IMR-90 (cell line): Measurements from ENCODE around the gene VMAC. TPM values are rescaled to one million over a fixed set of nuclear protein-coding genes. Genes with fewer than 3 reads are reported as not detected.

ENCODE experiments used
- ATAC-seq: fragments of 200-7000 bp; cut with Tn5 transposase; 2 replicates; pipeline ENCODE4 v1.9.1; 2020; ENCODE audit warnings: low read depth, mild to moderate bottlenecking, moderate library complexity
- BruUV-seq: library from RNA; stranded (reverse); fragments of 400-500 nt; replicated peaks from 2 replicates; lab custom pipeline; 2021; lab: Mats Ljungman, UMichigan
- CTCF ChIA-PET: fragments of 300-600 bp; formaldehyde crosslinking; extraction: SDS; loops from one replicate; lab custom pipeline; 2021; ENCODE audit warnings: antibody characterized with exemption; lab: Yijun Ruan, JAX
- POLR2A ChIA-PET: fragments of 300-600 bp; sonication (Branson Sonifier 250); formaldehyde crosslinking; loops from one replicate; lab custom pipeline; 2022; ENCODE audit warnings: antibody characterized with exemption; ENCODE audit not compliant: unreplicated experiment; lab: Charles Lee
- DNase-seq: peaks from one replicate; pipeline ENCODE4 v3.0.0; 2013
- H2AFZ ChIP-seq: replicated peaks from 2 replicates; pipeline ENCODE3; 2013; ENCODE audit warnings: low read length, mild to moderate bottlenecking; ENCODE audit not compliant: poor library complexity
- H2AK5ac ChIP-seq: 2 replicates; pipeline ENCODE4 v1.6.1; 2013; ENCODE audit warnings: low read depth, low read length, inconsistent platforms
- H2AK9ac ChIP-seq: replicated peaks from 2 replicates; pipeline ENCODE3; 2013; ENCODE audit warnings: mild to moderate bottlenecking, low read depth, low read length, moderate library complexity; ENCODE audit not compliant: poor library complexity
- H2BK120ac ChIP-seq: 2 replicates; pipeline ENCODE4 v1.6.1; 2013; ENCODE audit warnings: low read depth, low read length, inconsistent platforms
- H2BK15ac ChIP-seq: 3 replicates; pipeline ENCODE4 v1.6.1; 2013; ENCODE audit warnings: low read depth, low read length, inconsistent platforms
- H2BK20ac ChIP-seq: 2 replicates; pipeline ENCODE4 v1.6.1; 2013; ENCODE audit warnings: low read depth, mild to moderate bottlenecking, inconsistent platforms, low read length, moderate library complexity
- H2BK5ac ChIP-seq: 2 replicates; pipeline ENCODE4 v1.6.1; 2013; ENCODE audit warnings: mild to moderate bottlenecking, low read depth, low read length, inconsistent platforms; ENCODE audit not compliant: poor library complexity, severe bottlenecking
- H3K14ac ChIP-seq: replicated peaks from 2 replicates; pipeline ENCODE4 v1.6.1; 2013; ENCODE audit warnings: low read depth, low read length, inconsistent platforms
- H3K18ac ChIP-seq: 2 replicates; pipeline ENCODE4 v1.6.1; 2013; ENCODE audit warnings: low read depth, low read length, control low read depth
- H3K23ac ChIP-seq: 2 replicates; pipeline ENCODE4 v1.6.1; 2013; ENCODE audit warnings: low read depth, low read length, inconsistent platforms
- H3K27ac ChIP-seq: 2 replicates; pipeline ENCODE4 v1.5.1; 2013; ENCODE audit warnings: mild to moderate bottlenecking, control low read depth, low read length; ENCODE audit not compliant: insufficient read depth
- H3K27me3 ChIP-seq: 2 replicates; pipeline ENCODE4 v1.6.1; 2013; ENCODE audit warnings: low read length; ENCODE audit not compliant: control insufficient read depth, insufficient read depth
- H3K36me3 ChIP-seq: 2 replicates; pipeline ENCODE4 v1.6.1; 2013; ENCODE audit warnings: low read length, mixed read lengths; ENCODE audit not compliant: control insufficient read depth, insufficient read depth
- H3K4ac ChIP-seq: 2 replicates; pipeline ENCODE4 v1.6.1; 2013; ENCODE audit warnings: low read depth, low read length, inconsistent platforms
- H3K4me1 ChIP-seq: 2 replicates; pipeline ENCODE4 v1.6.1; 2013; ENCODE audit warnings: low read length, mixed read lengths; ENCODE audit not compliant: control insufficient read depth, insufficient read depth
- H3K4me2 ChIP-seq: 2 replicates; pipeline ENCODE4 v1.6.1; 2013; ENCODE audit warnings: low read depth, mild to moderate bottlenecking, control low read depth, low read length, moderate library complexity
- H3K4me3 ChIP-seq: 2 replicates; pipeline ENCODE4 v1.5.1; 2013; ENCODE audit warnings: low read depth, mild to moderate bottlenecking, control low read depth, low read length, moderate library complexity; ENCODE audit not compliant: insufficient read depth
- H3K56ac ChIP-seq: 2 replicates; pipeline ENCODE4 v1.6.1; 2013; ENCODE audit warnings: low read length, inconsistent platforms; ENCODE audit not compliant: insufficient read depth; ENCODE audit errors: extremely low read depth
- H3K79me1 ChIP-seq, 2 experiments: 2 replicates each; pipeline ENCODE4 v1.6.1; 2013; ENCODE audit warnings: low read length in 2 of 2, inconsistent platforms in 1 of 2, low read depth in 1 of 2
- H3K9ac ChIP-seq: 2 replicates; pipeline ENCODE4 v1.6.1; 2013; ENCODE audit warnings: low read depth, low read length, control low read depth
- H3K9me1 ChIP-seq: 2 replicates; pipeline ENCODE4 v1.6.1; 2013; ENCODE audit warnings: low read length, inconsistent platforms; ENCODE audit not compliant: insufficient read depth
- H3K9me3 ChIP-seq: 2 replicates; pipeline ENCODE4 v1.6.1; 2013; ENCODE audit warnings: low read length; ENCODE audit not compliant: control insufficient read depth, insufficient read depth
- H4K20me1 ChIP-seq: 2 replicates; pipeline ENCODE4 v1.6.1; 2013; ENCODE audit warnings: low read length, inconsistent platforms; ENCODE audit not compliant: insufficient read depth
- H4K5ac ChIP-seq: 2 replicates; pipeline ENCODE4 v1.6.1; 2013; ENCODE audit warnings: mild to moderate bottlenecking, low read depth, low read length, control low read depth
- H4K8ac ChIP-seq, 2 experiments: 2 replicates each; pipeline ENCODE4 v1.6.1; 2013; ENCODE audit warnings: low read depth in 2 of 2, low read length in 2 of 2, control low read depth in 1 of 2, inconsistent platforms in 1 of 2
- H4K91ac ChIP-seq: 2 replicates; pipeline ENCODE4 v1.6.1; 2013; ENCODE audit warnings: low read depth, low read length, inconsistent platforms; ENCODE audit not compliant: insufficient read depth
- BHLHE40 ChIP-seq: fragments of 150-350 bp; IDR thresholded peaks from 2 replicates; pipeline ENCODE4 v1.6.1; 2016; ENCODE audit warnings: mild to moderate bottlenecking, low read depth, low read length
- CEBPB ChIP-seq: IDR thresholded peaks from 2 replicates; pipeline ENCODE4 v1.6.1; 2012; ENCODE audit warnings: low read depth, low read length, improper control_type of control experiment
- CHD1 ChIP-seq: IDR thresholded peaks from 2 replicates; pipeline ENCODE4 v1.6.1; 2012; ENCODE audit warnings: low read depth, low read length, improper control_type of control experiment
- CTCF ChIP-seq: conservative IDR thresholded peaks from 2 replicates; pipeline ENCODE4 v1.5.1; 2012; ENCODE audit warnings: mild to moderate bottlenecking, low read depth, low read length, improper control_type of control experiment
- ELK1 ChIP-seq: fragments of 150-350 bp; IDR thresholded peaks from 2 replicates; pipeline ENCODE4 v1.6.1; 2016; ENCODE audit warnings: low read depth, mild to moderate bottlenecking, low read length, moderate library complexity, borderline replicate concordance
- FOS ChIP-seq: fragments of 150-350 bp; IDR thresholded peaks from 2 replicates; pipeline ENCODE4 v1.6.1; 2016; ENCODE audit warnings: low read depth, low read length
- MAFK ChIP-seq: IDR thresholded peaks from 2 replicates; pipeline ENCODE4 v1.6.1; 2012; ENCODE audit warnings: low read depth, low read length, improper control_type of control experiment
- MAZ ChIP-seq: IDR thresholded peaks from 2 replicates; pipeline ENCODE4 v1.6.1; 2012; ENCODE audit warnings: low read depth, mild to moderate bottlenecking, low read length, improper control_type of control experiment, moderate library complexity, borderline replicate concordance
- MXI1 ChIP-seq: IDR thresholded peaks from 2 replicates; pipeline ENCODE4 v1.6.1; 2012; ENCODE audit warnings: low read depth, mild to moderate bottlenecking, low read length, moderate library complexity, borderline replicate concordance
- NFE2L2 ChIP-seq: fragments of 150-350 bp; IDR thresholded peaks from 2 replicates; pipeline ENCODE4 v1.6.1; 2016; ENCODE audit warnings: low read depth, mild to moderate bottlenecking, low read length
- POLR2A ChIP-seq: IDR thresholded peaks from 2 replicates; pipeline ENCODE4 v1.6.1; 2012; ENCODE audit warnings: mild to moderate bottlenecking, low read depth, low read length
- RAD21 ChIP-seq: IDR thresholded peaks from 2 replicates; pipeline ENCODE4 v1.6.1; 2012; ENCODE audit warnings: low read length, improper control_type of control experiment
- RCOR1 ChIP-seq: IDR thresholded peaks from 2 replicates; pipeline ENCODE4 v1.6.1; 2012; ENCODE audit warnings: mild to moderate bottlenecking, low read length, improper control_type of control experiment; ENCODE audit not compliant: insufficient replicate concordance
- RFX5 ChIP-seq: IDR thresholded peaks from 2 replicates; pipeline ENCODE4 v1.8.0; 2012; ENCODE audit warnings: low read depth, mild to moderate bottlenecking, low read length, moderate library complexity
- SMC3 ChIP-seq: fragments of 150-350 bp; IDR thresholded peaks from 2 replicates; pipeline ENCODE4 v1.6.1; 2016; ENCODE audit warnings: low read depth, mild to moderate bottlenecking, antibody characterized with exemption, low read length, moderate library complexity
- USF2 ChIP-seq: fragments of 150-350 bp; IDR thresholded peaks from 2 replicates; pipeline ENCODE4 v1.6.1; 2017; ENCODE audit warnings: mild to moderate bottlenecking, antibody characterized with exemption, low read length, low read depth
- WGBS, 2 experiments: methylation state at CpG; one replicate each; pipeline versions ENCODE4 v1.1.5 to v1.1.7; 2013; ENCODE audit warnings: missing lambda C conversion rate in 2 of 2; ENCODE audit not compliant: insufficient read length in 1 of 2; ENCODE audit errors: extremely low coverage in 2 of 2; 5-methylcytosine and 5-hydroxymethylcytosine counted together
- dilution Hi-C: fragments of 300-500 bp; cut with HindIII; formaldehyde crosslinking; loops from one replicate; pipeline ENCODE4 v1.14.3; 2018; ENCODE audit warnings: low sequenced_read_pairs; ENCODE audit not compliant: unreplicated experiment
- in situ Hi-C: fragments of 300-500 bp; cut with MboI; formaldehyde crosslinking; loops from 3 replicates; pipeline ENCODE4 v1.14.3; 2019; ENCODE audit warnings: low sequenced_read_pairs, inconsistent platforms, mixed read lengths
- intact Hi-C: fragments of 100-400 bp; cut with micrococcal nuclease; formaldehyde crosslinking; loops from 2 replicates; pipeline ENCODE4 v1.10.0; 2022
- polyA plus RNA-seq, 3 experiments: library from polyadenylated mRNA; depleted of rRNA; stranded (reverse); fragments of >200 nt; gene quantifications; 2 replicates each; pipeline ENCODE4 v1.2.3, GENCODE V29; 2012; ENCODE audit warnings: low replicate concordance in 1 of 3
- total RNA-seq: library from RNA; depleted of rRNA; stranded (reverse); fragments of >200 nt; gene quantifications from 2 replicates; pipeline ENCODE4 v1.2.3, GENCODE V29; 2012

Gene VMAC
- total and polyA plus RNA-seq, 2 of the 4 experiments (the other 2 are of a cell fraction): 1.4 to 3.1 TPM

GRCh38 chr19:5923356-5923755 is 18.7 kb downstream of the VMAC start:
- in situ Hi-C loops (no loop called here), intact Hi-C loops (no loop called here), dilution Hi-C loops (no loop called here)
- POLR2A ChIA-PET: no interaction called here
- H3K4me2 ChIP-seq: no peak overlapping the region
- H2AK9ac ChIP-seq: no peak overlapping the region
- H3K14ac ChIP-seq: no peak overlapping the region
- TF ChIP-seq BHLHE40 (no peak), MXI1 (no peak), RFX5 (no peak), CEBPB (no peak), RCOR1 (no peak), MAZ (no peak), CHD1 (no peak), MAFK (no peak), ELK1 (no peak), RAD21 (no peak), POLR2A (no peak), CTCF (no peak), USF2 (no peak), SMC3 (no peak), NFE2L2 (no peak), FOS (no peak)
- CTCF ChIA-PET: no interaction called here
- BruUV-seq: no TSS peak
- H4K91ac ChIP-seq: no peak overlapping the region
- H4K8ac ChIP-seq: no peak overlapping the region
- H3K79me1 ChIP-seq: peaks cover 4 to 14% of the 10 kb centered on the region in 2 experiments; a peak in 2 of 4 replicates
- H3K9me1 ChIP-seq: 0 out of 2 replicates have a peak, but pooled peaks cover 2% of the 10 kb centered on the region
- H2AFZ ChIP-seq: no peak overlapping the region
- H3K18ac ChIP-seq: no peak overlapping the region
- ATAC-seq (no peak), DNase-seq (no peak)
- WGBS, 2 experiments: 98% methylated on average over 7 of the region's 16 CpGs; no CpG with 5 or more reads in 1 of the 2 experiments
- no peaks in the 10 kb centered on the region for H3K9me3 ChIP-seq
- no peak overlapping the region for H3K4ac ChIP-seq
- no peak overlapping the region for H4K5ac ChIP-seq
- no peak overlapping the region for H3K4me3 ChIP-seq
- H3K23ac ChIP-seq: no peak overlapping the region
- no peak overlapping the region for H3K56ac ChIP-seq
- peaks cover 1% of the 10 kb centered on the region; the same call in 1 of the 2 replicates for H3K4me1 ChIP-seq
- no peak overlapping the region for H3K27ac ChIP-seq
- no peaks in the 10 kb centered on the region; the same call in 1 of the 2 replicates for H4K20me1 ChIP-seq
- no peak overlapping the region for H2BK5ac ChIP-seq
- no peaks in the 10 kb centered on the region for H3K27me3 ChIP-seq
- H3K9ac ChIP-seq: no peak overlapping the region
- peaks cover 90% of the 10 kb centered on the region for H3K36me3 ChIP-seq
- H2BK120ac ChIP-seq: no peak overlapping the region
- no peak overlapping the region for H2BK15ac ChIP-seq
- no peak overlapping the region for H2AK5ac ChIP-seq
- H2BK20ac ChIP-seq: no peak overlapping the region
